Gastroesophageal sphincter (tissue), 4 donors: Measurements from ENCODE around the gene MAML2. TPM values are rescaled to one million over a fixed set of nuclear protein-coding genes. Genes with fewer than 3 reads are reported as not detected.

Experiments used
- ATAC-seq: fragments of 150-250 bp; one replicate; pipeline ENCODE4 v1.9.1; 2016; ENCODE audit warnings: mild to moderate bottlenecking, moderate library complexity
- H3K27ac ChIP-seq, 4 donors: fragments of 200-600 bp; sonication (generic) in 3 of 4; 1 replicate in 3 of 4; 2 replicates in 1 of 4; pipeline ENCODE4 v1.5.1; 2016 to 2019
- H3K27me3 ChIP-seq: fragments of 200-600 bp; sonication (generic); one replicate; pipeline ENCODE4 v1.5.1; 2019
- H3K36me3 ChIP-seq, 2 donors: fragments of 200-600 bp; sonication (generic); one replicate each; pipeline ENCODE4 v1.5.1; 2019; ENCODE audit warnings: control low read depth in 1 of 2
- H3K4me1 ChIP-seq, 3 donors: fragments of 200-600 bp; sonication (generic); 1 replicate in 2 of 3; 2 replicates in 1 of 3; pipeline ENCODE4 v1.5.1; 2016 to 2019; ENCODE audit warnings: control low read depth in 2 of 3
- H3K4me3 ChIP-seq, 2 donors: fragments of 200-600 bp; sonication (generic); one replicate each; pipeline ENCODE4 v1.5.1; 2019; ENCODE audit warnings: mild to moderate bottlenecking in 1 of 2, moderate library complexity in 1 of 2
- H3K9me3 ChIP-seq, 3 donors: fragments of 200-600 bp; sonication (generic); one replicate each; pipeline ENCODE4 v1.5.1; 2017 to 2019; ENCODE audit warnings: control low read depth in 2 of 3
- EP300 ChIP-seq: sonication (generic); formaldehyde crosslinking; IDR thresholded peaks from one replicate; pipeline ENCODE4 v1.6.1; 2017; ENCODE audit warnings: antibody characterized with exemption, mild to moderate bottlenecking
- POLR2A ChIP-seq, 2 donors: fragments of 450-650 bp; IDR thresholded peaks; one replicate each; pipeline ENCODE4 v1.6.1; 2017; ENCODE audit warnings: antibody characterized with exemption in 2 of 2, mild to moderate bottlenecking in 2 of 2, moderate library complexity in 1 of 2
- POLR2AphosphoS5 ChIP-seq: sonication (generic); formaldehyde crosslinking; IDR thresholded peaks from one replicate; pipeline ENCODE4 v1.6.1; 2017; ENCODE audit warnings: antibody characterized with exemption
- WGBS, 2 donors: methylation state at CpG; one replicate each; pipeline ENCODE4 v1.1.5; 2018; ENCODE audit warnings: low coverage in 1 of 2; 5-methylcytosine and 5-hydroxymethylcytosine counted together
- total RNA-seq, 4 donors: library from RNA; depleted of rRNA; stranded (reverse); fragments of >200 nt; gene quantifications; one replicate each; pipeline ENCODE4 v1.1.0, GENCODE V29; 2016
- TF ChIP-seq, protein P1 (sequence below), 4 experiments: fragments of 200-600 bp in 2 of 4; fragments of 450-650 bp in 2 of 4; sonication (generic) in 1 of 4; IDR thresholded peaks; one replicate each; pipeline ENCODE4 v1.5.1; 2017 to 2019; ENCODE audit warnings: antibody characterized with exemption in 4 of 4, mild to moderate bottlenecking in 2 of 4, moderate library complexity in 2 of 4

MAML2 gene
- total RNA-seq, 4 donors from 2014 or later: 15.8 to 31.8 (median 23.7) TPM

DNA sequence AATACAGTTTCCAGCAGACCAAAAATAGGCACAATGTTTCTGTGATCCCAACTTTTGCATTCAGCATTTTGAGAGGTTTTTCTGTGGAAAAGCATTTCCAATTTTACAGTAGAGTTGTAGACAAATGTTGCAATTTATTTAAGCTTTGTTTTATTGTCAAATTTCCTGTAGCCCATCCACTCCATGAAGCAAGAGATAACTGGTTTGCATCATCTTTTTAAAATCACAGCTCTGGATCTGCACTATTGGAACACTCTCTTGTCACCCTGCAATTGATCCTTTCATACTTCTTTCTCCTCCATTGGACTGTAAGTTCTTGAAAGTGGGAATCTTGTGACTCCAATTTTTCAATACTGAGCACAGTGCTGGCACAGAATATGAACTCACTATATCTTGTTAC, 86.0 kb downstream of the MAML2 start:
- Histone ChIP-seq H3K9me3 (no peaks in the 10 kb centered on the region), H3K27me3 (no peaks in the 10 kb centered on the region), H3K27ac (no peak overlapping the region), H3K4me3 (no peak overlapping the region), H3K36me3 (no peaks in the 10 kb centered on the region), H3K4me1 (peaks cover 6 to 46% (median 11%) of the 10 kb centered on the region in 3 donors)
- no peak for ATAC-seq
- TF ChIP-seq POLR2AphosphoS5 (no peak), POLR2A (IDR thresholded peaks at IDR 0.05) (no peak), EP300 (no peak)
- TF ChIP-seq, protein P1, sequence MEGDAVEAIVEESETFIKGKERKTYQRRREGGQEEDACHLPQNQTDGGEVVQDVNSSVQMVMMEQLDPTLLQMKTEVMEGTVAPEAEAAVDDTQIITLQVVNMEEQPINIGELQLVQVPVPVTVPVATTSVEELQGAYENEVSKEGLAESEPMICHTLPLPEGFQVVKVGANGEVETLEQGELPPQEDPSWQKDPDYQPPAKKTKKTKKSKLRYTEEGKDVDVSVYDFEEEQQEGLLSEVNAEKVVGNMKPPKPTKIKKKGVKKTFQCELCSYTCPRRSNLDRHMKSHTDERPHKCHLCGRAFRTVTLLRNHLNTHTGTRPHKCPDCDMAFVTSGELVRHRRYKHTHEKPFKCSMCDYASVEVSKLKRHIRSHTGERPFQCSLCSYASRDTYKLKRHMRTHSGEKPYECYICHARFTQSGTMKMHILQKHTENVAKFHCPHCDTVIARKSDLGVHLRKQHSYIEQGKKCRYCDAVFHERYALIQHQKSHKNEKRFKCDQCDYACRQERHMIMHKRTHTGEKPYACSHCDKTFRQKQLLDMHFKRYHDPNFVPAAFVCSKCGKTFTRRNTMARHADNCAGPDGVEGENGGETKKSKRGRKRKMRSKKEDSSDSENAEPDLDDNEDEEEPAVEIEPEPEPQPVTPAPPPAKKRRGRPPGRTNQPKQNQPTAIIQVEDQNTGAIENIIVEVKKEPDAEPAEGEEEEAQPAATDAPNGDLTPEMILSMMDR (IDR thresholded peaks at IDR 0.05): no peak

DNA sequence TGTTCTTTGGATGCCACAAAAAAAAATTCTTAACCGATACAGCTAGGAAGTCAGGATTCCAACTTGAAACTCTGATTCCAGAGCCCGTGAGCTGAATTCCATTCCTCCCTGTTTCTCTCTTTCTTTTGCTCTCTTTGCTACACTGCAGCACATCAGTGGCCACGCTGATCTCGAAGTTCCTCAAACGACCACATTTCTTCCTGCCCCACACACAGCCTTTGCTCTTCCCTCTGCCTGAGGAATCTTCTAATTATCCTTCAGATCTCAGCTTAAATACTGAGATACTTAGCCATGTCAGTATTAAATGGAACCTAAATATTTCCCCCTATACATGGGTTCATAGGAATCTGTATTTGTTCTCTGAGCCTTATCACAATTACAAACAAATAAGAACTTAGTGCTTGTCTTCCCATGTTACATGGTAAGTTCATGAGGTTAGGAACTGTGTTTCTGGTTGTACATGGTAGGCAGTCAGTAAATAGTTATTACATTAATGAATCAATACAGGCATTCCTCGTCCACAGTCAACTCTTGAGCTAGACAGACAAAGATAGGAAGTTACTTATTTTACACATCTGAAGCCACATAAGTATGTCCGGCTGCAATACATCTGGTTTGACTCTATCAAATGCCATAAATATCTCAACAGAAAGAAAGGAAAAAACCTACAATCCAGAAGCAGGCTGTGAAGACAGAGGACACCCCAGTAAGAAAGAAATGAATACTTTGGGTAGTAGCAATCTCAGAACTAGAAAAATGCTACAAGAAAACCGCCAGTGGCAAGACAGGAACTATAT, 86.6 kb downstream of the MAML2 start:
- no peak for TF ChIP-seq POLR2A (IDR thresholded peaks at IDR 0.05)
- TF ChIP-seq POLR2AphosphoS5: no peak
- TF ChIP-seq, protein P1 (IDR thresholded peaks at IDR 0.05): no peak
- TF ChIP-seq EP300: no peak
- Histone ChIP-seq H3K27ac (no peak overlapping the region), H3K36me3 (no peaks in the 10 kb centered on the region), H3K9me3 (no peaks in the 10 kb centered on the region), H3K27me3 (no peaks in the 10 kb centered on the region), H3K4me3 (no peak overlapping the region), H3K4me1 (peaks cover 6 to 46% (median 11%) of the 10 kb centered on the region in 3 donors)
- 72 to 87% methylated on average over 7 to 8 of the region's 8 CpGs for WGBS, 2 donors
- no peak for ATAC-seq

DNA sequence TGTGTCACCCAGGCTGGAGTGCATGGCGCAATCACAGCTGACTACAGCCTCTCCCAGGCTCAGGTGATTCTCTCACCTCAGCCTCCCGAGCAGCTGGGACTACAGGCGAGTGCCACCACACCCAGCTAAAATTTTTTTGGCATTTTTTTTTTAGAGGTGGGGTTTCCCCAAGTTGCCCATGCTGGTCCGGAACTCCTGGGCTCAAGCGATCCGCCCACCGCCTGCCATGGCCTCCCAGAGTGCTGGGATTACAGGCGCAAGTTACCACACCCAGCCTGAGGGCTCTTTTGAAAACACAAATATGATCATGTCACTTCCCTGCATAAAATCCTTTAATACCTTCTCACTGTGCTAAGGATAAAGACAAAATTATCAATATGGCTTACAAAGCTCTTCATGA, 88.1 kb downstream of the MAML2 start:
- H3K4me1 ChIP-seq: peaks cover 6 to 39% (median 8%) of the 10 kb centered on the region in 3 donors
- TF ChIP-seq POLR2AphosphoS5: no peak
- TF ChIP-seq EP300: no peak
- TF ChIP-seq, protein P1 (IDR thresholded peaks at IDR 0.05): no peak
- no peak for TF ChIP-seq POLR2A (IDR thresholded peaks at IDR 0.05)
- no peak overlapping the region for H3K4me3 ChIP-seq
- peak overlapping the region in 1 of 4 donors; percentile 31 for H3K27ac ChIP-seq
- H3K36me3 ChIP-seq: no peaks in the 10 kb centered on the region
- WGBS, 2 donors: 75 to 86% methylated on average over 6 to 7 of the region's 8 CpGs
- ATAC-seq: no peak
- H3K27me3 ChIP-seq: no peaks in the 10 kb centered on the region
- no peaks in the 10 kb centered on the region for H3K9me3 ChIP-seq

DNA sequence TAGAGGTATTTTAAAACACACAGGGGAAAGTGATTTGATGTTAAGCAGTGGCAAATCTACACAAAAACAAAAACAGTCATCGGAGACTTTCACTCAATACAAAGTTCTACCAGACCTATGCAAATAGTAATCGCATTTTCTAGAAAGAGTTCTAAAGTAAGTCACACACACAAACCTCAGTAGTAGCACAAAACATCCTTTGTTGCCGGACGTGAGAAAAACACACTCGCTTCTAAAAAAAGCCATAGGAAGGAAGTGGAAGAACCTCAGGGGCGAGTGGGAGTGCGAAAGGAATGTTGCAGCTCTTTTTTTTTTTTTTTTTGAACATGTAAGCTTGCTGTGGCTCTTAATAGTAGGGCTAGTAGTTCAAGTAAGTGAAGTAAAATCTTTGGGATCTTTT, 88.9 kb downstream of the MAML2 start:
- H3K27ac ChIP-seq: peak overlapping the region in 1 of 4 donors; percentile 31
- H3K4me1 ChIP-seq: peaks cover 2 to 33% (median 8%) of the 10 kb centered on the region in 3 donors
- H3K4me3 ChIP-seq: no peak overlapping the region
- H3K36me3 ChIP-seq: no peaks in the 10 kb centered on the region
- TF ChIP-seq, protein P1 (IDR thresholded peaks at IDR 0.05): no peak
- no peak for TF ChIP-seq POLR2A (IDR thresholded peaks at IDR 0.05)
- no peak for TF ChIP-seq POLR2AphosphoS5
- no peak for TF ChIP-seq EP300
- WGBS, 2 donors: 25 to 27% methylated on average over 5 to 6 of the region's 7 CpGs
- no peaks in the 10 kb centered on the region for H3K9me3 ChIP-seq
- no peaks in the 10 kb centered on the region for H3K27me3 ChIP-seq
- ATAC-seq: no peak
